Stimulated activated CD8-positive, alpha-beta memory T cell treated with anti-CD3 and anti-CD28 coated beads, Interleukin-7, amount 100 ng/mL, for 4 hours (primary cell): ENCODE results near the gene NFIX.

Source experiments
- DNase-seq, 2 donors: peaks; one replicate each; pipeline ENCODE4 v3.0.0-alpha.2; 2020; ENCODE audit warnings: low read depth in 2 of 2

Gene NFIX

DNA sequence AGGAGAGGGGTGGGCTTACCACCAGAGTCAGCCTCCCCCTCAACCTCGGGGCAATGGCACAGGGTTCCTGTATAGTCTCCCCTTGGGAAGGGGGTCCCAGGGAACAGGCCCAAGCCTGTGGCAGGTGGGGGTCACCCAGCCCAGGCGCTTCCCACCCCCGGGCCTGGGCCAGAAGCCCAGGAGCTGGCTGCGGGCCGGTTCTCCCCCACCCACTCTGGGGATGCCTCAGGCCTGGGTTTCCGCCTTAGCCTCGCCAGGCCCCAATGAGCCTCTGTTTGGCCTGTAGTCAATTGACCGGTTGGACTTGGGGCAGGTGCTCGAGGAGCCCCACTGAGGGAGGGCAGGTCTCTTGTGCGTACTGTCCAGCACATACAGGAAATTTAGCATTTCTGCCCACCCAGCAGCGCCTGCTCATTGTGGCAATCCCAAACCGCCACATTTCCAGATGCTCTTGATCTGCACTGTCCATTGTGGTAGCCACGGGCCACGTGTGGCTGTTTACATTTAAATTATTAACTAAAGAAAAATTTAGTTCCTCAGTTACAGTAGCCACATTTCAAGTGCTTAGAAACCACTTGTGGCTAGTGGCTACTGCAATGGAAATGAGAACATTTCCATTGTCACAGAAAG is 97.4 kb downstream of the NFIX start:
- DNase-seq, result no peak

DNA sequence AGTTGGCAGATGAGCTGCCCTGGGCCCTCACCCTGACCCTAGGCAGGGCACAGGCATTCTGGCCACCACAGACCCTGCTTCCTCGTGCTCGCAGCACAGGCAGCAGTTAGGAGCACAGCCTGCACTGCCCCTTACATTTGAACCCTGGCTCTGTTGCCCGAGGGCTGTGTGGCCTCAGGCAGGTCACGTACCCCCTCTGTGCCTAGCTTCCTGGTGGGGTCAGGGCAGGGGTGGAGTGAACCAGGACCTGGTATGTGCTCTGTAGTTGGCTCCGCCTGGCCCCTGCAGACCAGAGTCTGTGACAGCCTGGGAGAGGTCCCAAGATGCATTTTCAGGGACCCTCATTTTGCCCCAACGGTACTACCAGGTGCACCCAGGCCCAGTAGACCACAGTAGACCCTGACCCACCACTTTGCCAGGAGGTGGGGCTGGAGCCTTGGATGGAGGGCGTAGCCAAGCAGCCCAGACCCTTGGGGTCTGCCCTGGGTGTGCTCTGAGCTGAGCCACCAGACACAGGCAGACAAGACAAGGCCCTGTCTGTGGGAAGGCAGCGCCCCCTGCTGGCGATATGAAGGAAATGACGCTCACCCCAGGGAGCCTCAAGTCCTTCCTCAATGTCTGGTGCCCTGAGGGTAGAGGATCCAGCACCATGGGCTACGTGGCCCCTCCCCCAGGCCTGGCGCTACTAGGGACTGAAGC is 98.3 kb downstream of the NFIX start:
- DNase-seq, result peak; percentile 65 to 69

DNA sequence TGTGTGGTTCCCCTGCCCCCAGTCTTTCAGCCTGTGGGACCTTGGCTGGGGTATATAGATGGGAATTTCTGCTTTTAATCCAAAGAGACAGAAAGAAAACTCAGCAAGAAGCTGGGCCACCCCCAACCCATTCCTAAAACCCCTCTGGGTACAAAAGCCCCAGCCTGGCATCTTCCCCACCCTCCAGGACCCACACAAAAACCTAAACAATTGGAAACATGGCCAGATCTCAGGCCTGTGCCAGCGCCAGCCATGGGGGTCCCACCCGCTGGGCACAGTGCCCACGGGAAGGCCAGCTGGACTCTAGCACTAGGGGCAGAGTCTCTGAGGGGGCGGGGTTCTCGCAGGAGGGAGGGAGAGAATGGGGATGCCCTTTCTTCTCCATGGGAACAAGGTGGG is 98.8 kb downstream of the NFIX start:
- DNase-seq, result no peak

DNA sequence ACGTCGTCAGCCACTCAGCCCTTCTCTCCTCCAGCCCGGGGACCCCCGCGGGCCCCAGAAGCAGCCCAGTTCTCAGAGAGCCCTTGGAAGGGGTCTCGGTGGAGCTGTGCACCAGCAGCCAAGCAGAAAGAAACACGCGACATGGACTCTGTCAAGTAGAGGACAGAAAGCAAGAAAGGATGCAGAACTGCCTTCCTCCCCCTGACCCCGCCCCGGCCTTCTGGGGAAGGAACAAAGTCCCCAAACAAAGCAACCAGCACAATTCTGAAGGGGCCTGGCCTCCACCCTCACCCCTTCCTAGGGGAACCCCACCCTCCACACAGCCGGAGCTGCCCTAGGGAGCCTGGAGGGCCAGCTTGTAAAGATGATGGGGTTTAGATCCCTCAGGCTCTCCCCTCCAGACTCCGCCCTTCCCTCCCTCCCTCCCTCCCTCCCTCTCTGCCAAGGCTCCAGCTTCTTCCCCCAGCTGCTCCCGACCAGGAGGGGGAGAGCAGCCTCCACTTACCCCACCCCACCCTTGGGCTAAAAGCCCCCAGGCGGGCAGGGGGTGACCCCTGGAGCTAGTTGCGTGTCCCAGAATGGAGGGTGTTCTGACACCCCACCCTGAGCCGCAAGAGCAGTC is 99.6 kb downstream of the NFIX start:
- no peak for DNase-seq

DNA sequence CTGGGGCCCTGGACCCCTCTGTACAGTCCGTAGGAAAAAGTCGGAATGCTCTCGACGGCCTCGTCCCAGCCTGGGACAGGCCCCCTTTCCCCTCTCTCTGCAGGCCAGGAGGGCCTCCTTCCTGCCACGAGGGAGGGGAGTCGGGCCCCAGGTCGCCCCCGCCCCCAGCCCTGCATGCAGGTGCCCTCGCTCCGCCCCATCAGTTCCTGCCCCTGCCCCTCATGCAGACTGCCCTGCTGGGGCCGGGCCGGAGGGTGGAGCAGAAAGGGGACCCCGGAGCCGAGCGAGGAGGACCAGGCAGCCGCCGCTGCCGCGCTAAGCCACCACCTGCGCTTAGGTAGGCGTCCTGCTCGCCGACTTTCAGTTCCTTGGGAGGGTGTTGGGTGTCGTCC is 100.1 kb downstream of the NFIX start:
- DNase-seq, result no peak

DNA sequence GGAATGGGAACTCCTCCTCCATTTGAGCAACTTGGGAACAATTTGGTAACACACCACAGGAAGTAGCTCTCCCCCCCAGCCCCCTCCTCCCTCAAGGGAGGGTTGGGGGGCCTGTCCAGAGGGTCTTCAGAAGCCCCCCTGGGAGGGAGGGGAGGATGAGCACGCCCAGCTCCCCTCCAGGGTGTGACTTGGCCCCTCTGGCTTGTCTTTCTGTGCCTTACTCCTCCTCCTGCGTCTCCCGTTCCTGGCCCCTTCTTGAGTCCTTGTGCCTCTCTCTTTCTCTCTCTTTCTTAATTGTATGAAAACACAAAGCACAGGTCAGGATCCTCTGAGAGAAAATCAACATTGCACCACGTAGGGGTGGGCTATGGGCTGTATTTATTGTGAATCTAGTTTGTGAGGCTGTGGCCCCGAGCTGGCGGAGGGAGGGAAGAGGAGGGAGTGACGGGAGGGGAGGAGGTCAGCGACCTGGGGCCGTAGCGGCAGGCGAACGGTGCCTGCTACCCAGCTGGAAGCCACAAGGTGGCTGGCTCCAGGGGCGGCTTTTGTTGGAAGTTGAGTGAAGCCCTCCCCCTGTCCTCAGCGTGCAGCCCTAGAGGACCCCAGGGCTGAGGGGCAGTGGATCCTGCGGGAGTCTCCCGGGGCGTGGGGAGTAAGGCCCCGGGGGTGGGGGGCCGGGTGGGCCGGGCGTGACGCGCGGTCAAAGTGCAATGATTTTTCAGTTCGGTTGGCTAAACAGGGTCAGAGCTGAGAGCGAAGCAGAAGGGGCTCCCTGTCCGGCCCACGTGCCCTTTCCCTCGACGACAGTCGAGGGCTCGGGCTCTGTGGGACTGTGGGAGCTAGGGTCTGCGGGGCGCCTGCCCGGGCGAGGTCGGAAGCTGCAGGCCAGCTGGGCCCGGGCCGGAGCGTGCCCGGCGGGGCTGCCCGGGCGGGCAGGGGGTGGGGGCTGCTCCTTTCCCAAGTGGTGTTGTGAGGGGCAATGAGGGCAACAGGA is 101.0 kb downstream of the NFIX start:
- DNase-seq, result no peak

DNA sequence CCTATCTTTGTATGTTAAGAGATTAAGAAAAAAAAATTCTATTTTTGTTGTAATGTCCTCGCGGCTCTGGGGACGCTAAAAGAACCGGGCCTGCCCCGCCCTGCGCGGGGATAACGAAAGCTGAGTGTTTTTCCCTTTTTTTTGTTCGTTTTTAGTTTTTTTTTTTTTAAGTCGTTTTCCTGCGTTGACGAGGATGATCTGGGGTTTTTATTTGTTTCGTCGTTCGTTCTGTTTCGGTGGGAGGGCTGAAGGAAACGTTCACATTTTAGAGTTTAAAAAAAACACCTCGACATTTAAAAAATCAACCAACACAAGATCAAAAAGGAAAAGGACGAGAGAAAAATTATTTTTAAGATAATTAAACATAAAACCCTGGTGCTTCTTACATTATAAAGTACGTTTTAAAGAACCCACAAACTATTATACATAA is 101.8 kb downstream of the NFIX start:
- no peak for DNase-seq

DNA sequence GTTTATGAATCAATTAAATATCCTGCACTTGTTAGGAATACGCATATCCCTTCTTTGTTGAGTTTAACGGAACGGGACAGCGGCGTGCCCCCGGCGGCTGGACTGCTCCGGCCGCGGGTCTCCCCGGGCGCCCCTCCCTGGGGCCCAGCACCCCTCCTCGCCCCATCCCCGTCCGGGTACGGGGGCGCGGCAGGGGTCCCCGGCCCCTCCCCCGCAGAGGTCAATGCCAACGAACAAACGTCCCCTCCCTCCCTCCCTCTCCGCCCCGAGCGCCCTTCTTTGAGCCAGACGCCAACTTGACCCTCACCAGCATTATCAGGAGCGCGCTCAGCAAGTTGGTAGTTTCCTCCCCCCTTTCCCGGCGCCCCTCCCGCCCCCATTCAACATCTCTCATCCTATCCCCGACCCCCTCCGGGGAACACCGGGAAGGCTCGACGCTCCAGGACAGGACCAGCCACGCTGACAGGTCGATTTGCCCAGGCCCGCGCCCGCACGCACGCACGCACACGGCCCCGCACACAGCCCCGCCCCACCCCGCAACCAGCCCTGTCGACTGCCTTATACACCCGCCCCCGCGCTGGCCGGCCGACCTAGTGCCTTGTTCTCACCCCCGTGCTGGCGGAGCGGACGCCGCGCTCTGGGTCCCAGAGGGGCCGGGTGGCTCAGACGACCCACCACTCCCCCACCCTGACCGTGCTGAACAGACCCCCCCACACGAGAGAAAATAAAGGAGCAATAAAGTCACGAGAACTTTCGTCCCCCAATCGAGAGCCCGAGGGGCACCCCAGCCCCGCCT is 102.4 kb downstream of the NFIX start:
- no peak for DNase-seq

DNA sequence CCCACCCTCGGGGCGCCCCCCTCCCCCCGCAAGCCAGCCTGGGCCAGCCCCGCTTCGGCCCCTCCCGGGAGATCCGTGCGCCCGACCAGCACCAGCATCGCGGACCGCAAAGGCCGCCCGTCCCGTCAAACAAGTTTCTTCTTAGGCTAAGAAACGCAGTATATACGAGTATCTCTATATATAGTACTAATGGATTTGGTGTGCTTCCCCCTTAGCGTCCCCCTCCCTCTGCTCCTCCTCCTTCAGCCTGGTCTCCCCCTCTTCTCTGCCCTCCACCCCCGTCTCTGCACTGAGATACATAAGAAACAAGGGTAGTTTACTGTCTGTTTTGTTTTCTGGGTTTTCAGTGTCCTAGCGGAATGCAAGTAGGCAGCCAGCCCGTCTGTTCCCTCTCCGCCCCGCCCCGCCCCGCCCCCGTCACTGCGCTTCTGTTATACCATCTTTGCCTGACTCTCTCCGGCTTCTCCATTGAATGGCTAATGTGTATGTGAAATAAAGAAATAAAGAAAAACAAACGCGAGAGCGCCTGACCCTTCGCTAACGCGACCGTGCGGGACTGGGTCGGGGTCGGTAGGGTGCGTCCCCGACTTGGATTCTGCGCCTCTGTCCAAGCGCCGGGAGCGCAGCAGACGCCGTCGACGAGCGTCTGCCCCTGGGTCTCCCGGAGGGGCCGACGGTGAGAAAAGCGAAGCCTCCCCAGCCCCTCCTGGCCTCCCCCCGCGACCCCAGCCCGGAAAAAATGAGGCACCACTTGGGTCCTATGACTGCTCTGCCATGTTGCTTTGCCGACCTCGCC is 103.2 kb downstream of the NFIX start:
- no peak for DNase-seq

DNA sequence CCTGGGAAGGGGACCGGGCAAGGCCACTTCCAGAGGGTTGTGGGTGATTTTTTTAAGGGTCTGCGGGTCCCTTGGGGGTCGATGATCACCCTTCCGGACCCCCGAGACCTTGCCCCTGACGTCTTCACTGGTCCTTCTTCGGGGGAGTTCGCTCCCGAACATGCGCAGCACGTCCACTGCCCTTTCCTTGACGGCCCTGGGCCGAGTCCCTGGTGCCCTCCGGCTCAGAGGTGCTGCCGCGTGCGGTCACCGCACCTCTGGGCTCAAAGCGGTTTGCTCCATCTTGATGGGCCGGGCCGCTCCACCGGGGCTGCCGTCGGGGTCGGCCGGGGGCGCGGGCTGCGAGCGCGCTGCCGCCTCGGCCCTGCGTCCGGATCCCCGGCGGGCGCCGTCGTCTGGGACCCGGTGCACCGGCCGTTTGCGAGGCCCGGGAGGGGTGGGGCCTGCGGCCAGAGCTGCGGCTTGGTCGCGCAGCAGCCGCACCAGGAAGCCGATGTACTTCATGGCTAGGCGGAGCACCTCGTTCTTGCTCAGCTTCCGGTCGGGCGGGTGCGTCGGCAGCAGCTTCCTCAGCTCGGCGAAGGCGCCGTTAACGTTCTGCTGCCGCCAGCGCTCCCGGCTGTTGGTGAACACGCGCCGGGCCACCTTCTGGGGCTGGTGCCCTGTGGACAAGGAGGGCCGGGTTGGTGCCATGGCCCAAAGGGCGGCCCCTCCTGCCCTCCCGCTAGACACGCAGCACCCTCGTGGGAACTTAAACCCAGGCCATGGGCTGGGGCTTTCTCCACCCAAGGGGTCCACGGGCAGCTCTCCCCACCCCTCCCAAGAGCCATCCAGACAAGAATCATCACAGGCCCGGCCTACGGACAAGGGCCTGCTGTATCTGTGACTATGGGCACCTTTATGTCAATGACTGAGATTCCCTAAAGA is 104.1 kb downstream of the NFIX start:
- DNase-seq, result peak; percentile 55 to 75

DNA sequence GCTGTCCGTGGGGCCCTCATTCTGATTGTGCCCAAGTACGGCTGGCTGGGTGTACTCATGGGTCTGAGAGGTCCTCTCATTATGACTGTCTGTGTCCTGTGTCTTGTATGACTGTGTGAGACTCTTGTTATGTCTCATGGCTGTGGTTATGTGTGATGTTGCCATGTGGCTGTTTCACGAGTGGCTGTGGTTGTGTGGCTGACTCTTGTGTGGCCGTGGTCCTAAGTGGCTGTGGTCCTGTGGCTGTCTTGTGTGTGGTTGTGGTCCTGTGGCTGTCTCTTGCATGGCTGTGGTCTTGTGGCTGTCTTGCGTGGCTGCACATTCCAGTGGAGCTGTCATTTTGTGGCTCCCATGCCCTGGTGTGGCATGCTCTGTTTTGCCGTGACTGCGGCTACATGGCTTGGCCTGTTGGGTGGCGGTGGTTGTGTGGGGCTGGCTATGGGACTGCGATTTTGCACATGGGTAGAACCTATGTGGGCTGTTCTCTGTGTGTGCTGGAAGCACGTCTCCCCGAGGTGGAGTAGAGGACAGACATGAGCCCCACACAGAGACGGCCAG is 104.8 kb downstream of the NFIX start:
- DNase-seq, result peak; percentile 48 to 52

DNA sequence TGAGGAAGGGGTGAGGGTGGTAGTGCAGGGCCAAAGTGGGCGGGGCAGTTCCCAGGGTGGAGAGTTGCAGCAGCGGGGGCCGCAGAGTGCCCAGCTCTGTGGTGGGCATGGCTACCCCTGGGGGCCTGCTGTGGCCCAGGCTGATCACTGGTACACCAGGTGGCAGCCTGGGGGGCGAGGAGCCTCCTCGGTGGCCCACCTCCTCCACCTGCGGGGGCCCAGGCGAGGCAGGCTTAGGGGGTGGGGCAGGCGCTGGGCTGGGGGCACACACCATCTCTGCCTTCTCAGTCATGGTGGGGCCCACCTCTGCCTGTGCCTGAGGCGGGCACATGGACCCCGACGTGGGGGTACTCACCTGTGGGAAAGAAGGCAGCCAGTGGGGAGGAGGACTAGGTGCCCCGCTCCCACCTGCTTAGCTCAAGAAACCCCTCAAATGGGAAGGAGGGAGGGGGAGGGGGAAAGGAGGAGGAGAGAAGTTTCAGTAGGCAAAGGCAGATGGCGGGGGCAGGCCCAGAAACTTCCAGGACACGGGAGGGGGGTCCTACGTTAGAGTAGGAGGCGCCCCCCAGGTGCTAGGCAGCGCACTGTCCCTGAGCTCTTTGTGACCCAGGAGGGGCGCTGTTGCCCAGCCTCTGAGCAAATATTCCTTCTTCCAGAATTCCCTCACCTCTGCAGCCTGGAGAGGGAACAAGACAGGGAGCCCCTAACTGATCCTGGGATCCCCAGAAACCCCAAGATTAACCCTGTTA is 105.7 kb downstream of the NFIX start:
- no peak for DNase-seq

DNA sequence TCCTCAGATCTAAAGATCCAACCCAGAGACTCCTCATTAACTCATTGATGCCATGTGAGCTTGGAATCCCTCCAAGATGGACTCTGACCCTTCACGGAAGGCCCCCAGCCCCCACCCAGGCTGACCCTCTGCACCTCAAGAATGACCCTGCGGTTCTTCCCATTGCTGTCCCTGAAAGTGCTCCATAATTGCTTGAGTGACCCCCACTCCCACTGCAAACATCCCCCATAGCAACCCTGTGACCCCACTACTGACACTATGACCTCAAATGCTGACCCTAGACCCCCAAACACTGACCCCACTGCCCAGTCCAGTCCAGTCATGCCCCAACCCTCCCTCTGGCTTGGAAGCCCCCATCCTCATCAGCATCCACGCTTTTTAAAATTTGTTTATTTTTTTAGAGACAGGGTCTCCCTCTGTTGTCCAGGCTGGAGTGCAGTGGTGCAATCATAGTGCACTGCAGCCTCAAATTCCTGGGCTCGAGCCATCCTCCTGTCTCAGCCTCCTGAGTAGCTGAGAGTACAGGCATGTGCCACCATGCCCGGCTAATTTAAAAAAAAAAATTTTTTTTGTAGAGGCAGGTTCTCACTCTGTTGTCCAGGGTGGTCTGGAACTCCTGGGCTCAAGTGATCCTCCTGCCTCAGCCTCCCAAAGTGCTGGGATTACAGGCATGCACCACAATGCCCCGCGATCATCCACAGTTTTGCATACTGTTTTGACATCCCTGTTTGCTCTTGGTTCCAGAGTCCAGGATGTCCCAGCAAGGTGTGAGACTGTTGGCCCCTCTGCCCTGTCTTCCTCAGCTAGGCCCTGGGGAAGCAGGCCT is 106.5 kb downstream of the NFIX start:
- no peak for DNase-seq

DNA sequence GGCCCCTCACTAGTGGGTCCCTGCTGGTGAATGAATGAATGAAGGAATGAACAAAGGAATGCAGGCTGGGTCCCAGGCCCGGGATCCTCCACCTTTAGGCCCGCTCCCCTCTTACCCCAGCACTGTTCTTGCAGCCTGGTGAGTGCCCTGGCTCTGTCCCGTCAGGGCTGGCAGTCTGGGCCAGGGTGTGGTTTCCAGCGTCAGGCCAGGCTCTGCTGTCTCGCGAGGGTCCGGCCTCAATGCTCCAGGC is 107.1 kb downstream of the NFIX start:
- no peak for DNase-seq

DNA sequence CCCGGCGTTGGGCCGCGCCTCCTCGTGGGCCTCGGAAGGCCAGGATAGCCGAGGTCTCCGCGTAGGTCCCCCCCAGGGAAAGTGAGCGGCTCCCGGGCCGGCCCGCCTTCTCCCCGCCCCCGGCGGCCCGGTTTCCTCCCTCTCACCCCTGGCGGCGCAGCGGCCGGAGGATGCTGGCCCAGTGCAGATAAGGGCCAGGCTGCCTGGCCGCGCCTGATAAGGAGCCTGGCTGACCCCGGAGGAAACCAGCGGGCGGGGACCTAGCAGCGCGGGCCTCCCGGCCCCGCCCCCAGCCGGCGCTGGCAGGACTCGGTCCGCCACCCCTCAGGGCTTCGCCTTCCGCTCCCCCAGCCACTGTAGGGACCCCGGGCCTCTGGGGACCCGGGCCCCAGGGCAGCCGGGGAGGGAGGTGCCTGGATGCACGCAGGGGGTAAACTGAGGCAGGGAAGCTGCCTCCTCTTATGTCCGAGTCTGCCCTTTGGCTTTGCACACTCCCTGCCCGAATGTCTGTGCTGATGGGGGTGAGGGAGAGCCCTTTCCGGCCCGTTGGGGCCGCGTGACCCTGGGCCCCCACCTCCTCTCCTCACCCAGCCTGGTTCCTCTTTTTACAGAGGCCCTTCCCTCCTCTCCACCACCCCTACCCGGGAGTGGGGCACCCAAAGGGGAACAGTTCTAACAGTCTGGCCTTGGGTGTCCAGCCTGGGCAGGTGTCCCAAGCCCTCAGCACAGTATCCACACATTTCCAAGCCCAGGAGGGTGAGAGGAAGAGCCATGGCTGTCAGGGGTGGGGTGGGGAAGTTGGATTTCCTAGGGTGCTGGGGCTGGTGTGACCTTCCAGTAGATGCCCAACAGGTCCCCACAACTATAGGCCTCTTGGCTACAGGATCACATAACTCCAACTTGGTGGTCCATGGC is 107.6 kb downstream of the NFIX start, which contains the start of gene LYL1:
Gene LYL1 (minus strand): TSS at position 193 of the 915 bp plus-strand sequence. CDS start 1,687 bp downstream, outside the sequence.
- peak in 1 of 2 donors; percentile 34 for DNase-seq

DNA sequence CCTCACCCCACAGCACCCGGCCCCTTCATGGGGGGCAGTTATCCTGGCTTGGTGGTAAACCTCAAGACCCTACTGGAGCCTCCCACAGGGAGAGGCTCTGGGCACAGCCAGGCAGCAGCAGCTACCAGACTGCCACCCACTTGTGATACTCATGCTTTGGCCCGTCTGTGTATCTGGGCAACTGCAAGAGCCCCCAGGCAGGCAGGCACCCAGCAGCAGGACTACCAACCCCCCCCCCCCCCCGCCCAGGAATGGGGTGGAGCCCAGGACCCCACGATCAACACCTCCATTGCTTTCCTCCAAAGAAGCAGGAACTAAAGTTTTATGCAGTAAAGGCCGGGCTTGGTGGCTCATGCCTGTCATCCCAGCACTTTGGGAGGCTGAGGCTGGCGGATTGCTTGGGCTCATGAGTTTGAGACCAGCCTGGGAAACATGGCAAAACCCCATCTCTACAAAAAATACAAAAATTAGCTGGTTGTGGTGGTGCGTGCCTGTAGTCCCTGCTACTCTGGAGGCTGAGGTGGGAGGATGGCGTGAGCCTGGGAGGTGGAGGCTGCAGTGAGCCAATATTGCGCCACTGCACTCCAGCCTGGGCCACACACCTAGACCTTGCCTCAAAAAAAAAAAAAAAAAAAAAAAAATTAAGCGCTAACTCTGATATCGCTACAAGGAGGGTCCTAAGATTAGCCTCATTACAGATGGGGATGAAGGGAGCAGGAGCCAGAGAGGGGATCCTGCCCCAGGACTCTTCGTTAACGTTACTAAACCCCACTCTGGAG is 108.5 kb downstream of the NFIX start:
- no peak for DNase-seq
